Heart left ventricle (tissue), 13 donors: ENCODE measurements around the gene TIAM2.

Source experiments
- POLR2A ChIP-seq, 2 donors: fragments of 450-650 bp; IDR thresholded peaks; one replicate each; pipeline ENCODE4 v1.6.1; 2017; ENCODE audit warnings: antibody characterized with exemption in 2 of 2, mild to moderate bottlenecking in 2 of 2, moderate library complexity in 2 of 2
- TF ChIP-seq, protein P1 (sequence below), 12 donors: fragments of 200-600 bp; sonication (generic) in 4 of 12; IDR thresholded peaks; one replicate each; pipeline versions ENCODE4 v1.5.0 to v1.8.0; 2018 to 2022; ENCODE audit warnings: antibody characterized with exemption in 12 of 12, mild to moderate bottlenecking in 5 of 12
- donor health status: ischemic (EF 13 %, LVEDD 7.1; RV severe dilation, severe dysfunction).
- donor health status: DM: no; HTN: yes; CAD: no.
- donor health status: DM: no; HTN: no; CAD: no.
- donor health status: ischemic (EF 25% LVEDD 6.9; RV normal size, moderate dysfunction).
- donor health status: ischemic (EF 25% LVEDD 5.7; RV mildly dilated, moderate dysfunction).
- donor health status: ischemic (EF 35%, LVEDD 5.7; RV mildly dilated, moderate dysfunction).
- donor health status: nonischemic (EF 11% LVEDD 7.7; RV severe dilation, severe dysfunction).
- donor health status: DM: yes; HTN: yes; CAD: no.
- donor health status: PGD.
- donor health status: ischemic (EF 29% LVEDD 5.4; RV normal size, mild dysfunction).
- donor health status: nonischemic (EF 23%, LVEDD 6.1; RV moderate dilation, normal function).

DNA sequence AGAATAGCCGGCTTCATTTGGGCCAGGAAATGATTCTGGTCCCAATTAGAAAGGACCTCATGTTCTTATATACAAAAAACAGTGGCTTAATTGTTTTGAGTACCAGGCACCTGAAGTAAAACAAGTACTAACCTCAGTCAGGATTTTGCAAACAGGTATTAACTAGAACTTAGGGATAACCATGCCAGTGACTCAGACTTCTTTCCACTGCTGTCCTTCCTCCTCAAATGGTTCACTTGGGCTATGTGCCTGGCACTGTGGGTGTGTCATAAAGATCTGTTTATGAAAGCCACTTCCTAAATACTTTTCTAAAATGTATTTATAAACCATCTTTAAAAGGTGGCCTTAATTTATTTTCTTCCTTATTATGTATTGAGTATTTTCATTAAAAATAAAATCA is 279.4 kb downstream of the TIAM2 start:
- TF ChIP-seq, protein P1, sequence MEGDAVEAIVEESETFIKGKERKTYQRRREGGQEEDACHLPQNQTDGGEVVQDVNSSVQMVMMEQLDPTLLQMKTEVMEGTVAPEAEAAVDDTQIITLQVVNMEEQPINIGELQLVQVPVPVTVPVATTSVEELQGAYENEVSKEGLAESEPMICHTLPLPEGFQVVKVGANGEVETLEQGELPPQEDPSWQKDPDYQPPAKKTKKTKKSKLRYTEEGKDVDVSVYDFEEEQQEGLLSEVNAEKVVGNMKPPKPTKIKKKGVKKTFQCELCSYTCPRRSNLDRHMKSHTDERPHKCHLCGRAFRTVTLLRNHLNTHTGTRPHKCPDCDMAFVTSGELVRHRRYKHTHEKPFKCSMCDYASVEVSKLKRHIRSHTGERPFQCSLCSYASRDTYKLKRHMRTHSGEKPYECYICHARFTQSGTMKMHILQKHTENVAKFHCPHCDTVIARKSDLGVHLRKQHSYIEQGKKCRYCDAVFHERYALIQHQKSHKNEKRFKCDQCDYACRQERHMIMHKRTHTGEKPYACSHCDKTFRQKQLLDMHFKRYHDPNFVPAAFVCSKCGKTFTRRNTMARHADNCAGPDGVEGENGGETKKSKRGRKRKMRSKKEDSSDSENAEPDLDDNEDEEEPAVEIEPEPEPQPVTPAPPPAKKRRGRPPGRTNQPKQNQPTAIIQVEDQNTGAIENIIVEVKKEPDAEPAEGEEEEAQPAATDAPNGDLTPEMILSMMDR (IDR thresholded peaks at IDR 0.05) = no peak
- no peak for TF ChIP-seq POLR2A (IDR thresholded peaks at IDR 0.05)
